Fibroblast of lung (primary cell): ENCODE results near the gene TBC1D12.

ENCODE experiments used
- EZH2 ChIP-seq: IDR thresholded peaks from 2 replicates; pipeline ENCODE4 v1.5.1; 2012; ENCODE audit warnings: low read length, control low read depth, mild to moderate bottlenecking; ENCODE audit errors: missing control alignments
- TF ChIP-seq, protein P1 (sequence below), 2 donors: IDR thresholded peaks in 1 of 2; conservative IDR thresholded peaks in 1 of 2; 1 replicate in 1 of 2; 2 replicates in 1 of 2; pipeline ENCODE4 v1.5.1; 2011 to 2012; ENCODE audit warnings: low read length in 2 of 2, control low read depth in 1 of 2, inconsistent platforms in 1 of 2, low read depth in 1 of 2, mild to moderate bottlenecking in 1 of 2

DNA sequence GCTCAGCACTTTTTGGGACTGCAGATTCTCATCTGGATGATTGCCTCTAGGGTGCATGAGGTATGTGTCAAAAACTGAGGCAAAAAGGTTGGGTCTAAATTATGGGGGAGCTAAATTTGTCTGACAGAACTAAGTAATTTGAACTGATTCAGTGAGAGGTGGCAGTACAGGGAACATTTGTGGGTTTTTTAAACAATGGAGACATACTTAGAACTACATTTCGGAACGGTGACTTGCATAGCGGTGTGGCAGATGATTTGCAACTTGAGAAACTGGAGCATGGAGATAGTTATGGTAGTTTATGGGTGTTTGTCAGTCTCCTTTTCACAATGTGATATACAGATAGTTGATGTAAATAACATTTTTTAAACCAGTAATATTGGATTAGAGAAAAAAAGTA is 14.6 kb downstream of the TBC1D12 start:
- TF ChIP-seq, protein P1, sequence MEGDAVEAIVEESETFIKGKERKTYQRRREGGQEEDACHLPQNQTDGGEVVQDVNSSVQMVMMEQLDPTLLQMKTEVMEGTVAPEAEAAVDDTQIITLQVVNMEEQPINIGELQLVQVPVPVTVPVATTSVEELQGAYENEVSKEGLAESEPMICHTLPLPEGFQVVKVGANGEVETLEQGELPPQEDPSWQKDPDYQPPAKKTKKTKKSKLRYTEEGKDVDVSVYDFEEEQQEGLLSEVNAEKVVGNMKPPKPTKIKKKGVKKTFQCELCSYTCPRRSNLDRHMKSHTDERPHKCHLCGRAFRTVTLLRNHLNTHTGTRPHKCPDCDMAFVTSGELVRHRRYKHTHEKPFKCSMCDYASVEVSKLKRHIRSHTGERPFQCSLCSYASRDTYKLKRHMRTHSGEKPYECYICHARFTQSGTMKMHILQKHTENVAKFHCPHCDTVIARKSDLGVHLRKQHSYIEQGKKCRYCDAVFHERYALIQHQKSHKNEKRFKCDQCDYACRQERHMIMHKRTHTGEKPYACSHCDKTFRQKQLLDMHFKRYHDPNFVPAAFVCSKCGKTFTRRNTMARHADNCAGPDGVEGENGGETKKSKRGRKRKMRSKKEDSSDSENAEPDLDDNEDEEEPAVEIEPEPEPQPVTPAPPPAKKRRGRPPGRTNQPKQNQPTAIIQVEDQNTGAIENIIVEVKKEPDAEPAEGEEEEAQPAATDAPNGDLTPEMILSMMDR (conservative IDR thresholded peaks at IDR 0.05 in 1 of 2, IDR thresholded peaks at IDR 0.05 in 1 of 2; ENCODE audit: low read depth in 1 of 2, low read length in 2 of 2) = no peak
- no peak for TF ChIP-seq EZH2
